GM19239 (cell line): ENCODE data around the gene ZNF569.
A peak's percentile ranks its signal among the peaks of the same experiment; 100 is the strongest.
"Not testable (repeated sequence)": the region's sequence is repeated elsewhere in the genome, so short reads cannot be mapped to it uniquely, and the experiment has no call there.

ENCODE experiments used
- DNase-seq: peaks from one replicate; pipeline ENCODE4 v3.0.0; 2011; ENCODE audit warnings: low spot score; ENCODE audit not compliant: insufficient read length
- FAIRE-seq: peaks from 2 replicates; lab custom pipeline; 2011; peaks lifted over from hg19 to GRCh38; lab: Jason Lieb, UNC

The ZNF569 gene

DNA sequence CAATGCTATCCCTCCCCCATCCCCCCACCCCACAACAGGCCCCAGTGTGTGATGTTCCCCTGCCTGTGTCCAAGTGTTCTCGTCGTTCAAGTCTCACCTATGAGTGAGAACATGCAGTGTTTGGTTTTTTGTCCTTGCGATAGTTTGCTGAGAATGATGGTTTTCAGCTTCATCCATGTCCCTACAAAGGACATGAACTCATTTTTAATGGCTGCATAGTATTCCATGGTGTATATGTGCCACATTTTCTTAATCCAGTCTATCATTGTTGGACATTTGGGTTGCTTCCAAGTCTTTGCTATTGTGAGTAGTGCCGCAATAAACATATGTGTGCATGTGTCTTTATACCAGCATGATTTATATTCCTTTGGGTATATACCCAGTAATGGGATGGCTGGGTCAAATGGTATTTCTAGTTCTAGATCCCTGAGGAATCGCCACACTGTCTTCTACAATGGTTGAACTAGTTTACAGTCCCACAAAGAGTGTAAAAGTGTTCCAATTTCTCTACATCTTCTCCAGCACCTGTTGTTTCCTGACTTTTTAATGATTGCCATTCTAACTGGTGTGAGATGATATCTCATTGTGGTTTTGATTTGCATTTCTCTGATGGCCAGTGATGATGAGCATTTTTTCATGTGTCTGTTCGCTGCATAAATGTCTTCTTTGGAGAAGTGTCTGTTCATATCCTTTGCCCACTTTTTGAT lies 61.0 kb downstream of the ZNF569 start:
- DNase-seq, FAIRE-seq: not testable (repeated sequence)

- FAIRE-seq = no peak
- no peak for DNase-seq
These were observed 63.8 kb downstream of the ZNF569 start for GRCh38 chr19:37403403-37403802.

- no peak for DNase-seq
- no peak for FAIRE-seq
These were observed 66.2 kb downstream of the ZNF569 start for GRCh38 chr19:37401078-37401477.

DNA sequence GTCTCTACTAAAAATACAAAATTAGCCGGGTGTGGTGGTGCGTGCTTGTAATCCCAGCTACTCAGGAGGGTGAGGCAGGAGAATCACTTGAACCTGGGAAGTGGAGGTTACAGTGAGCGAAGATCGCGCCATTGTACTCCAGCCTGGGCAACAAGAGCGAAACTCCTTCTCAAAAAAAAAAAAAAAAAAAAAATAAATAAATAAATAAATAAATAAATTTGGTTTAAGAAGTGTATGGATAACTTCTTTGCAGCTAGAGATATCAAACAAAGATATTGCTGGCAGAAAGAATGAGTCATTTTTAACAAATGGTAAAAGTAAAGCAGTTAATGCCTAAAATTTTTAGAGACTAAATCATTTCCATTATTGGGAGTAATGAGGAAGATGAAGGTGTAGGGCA lies 75.8 kb downstream of the ZNF569 start:
- not testable (repeated sequence) for DNase-seq, FAIRE-seq

- FAIRE-seq = no peak
- no peak for DNase-seq
These were observed 78.0 kb downstream of the ZNF569 start for GRCh38 chr19:37389234-37389633.

DNA sequence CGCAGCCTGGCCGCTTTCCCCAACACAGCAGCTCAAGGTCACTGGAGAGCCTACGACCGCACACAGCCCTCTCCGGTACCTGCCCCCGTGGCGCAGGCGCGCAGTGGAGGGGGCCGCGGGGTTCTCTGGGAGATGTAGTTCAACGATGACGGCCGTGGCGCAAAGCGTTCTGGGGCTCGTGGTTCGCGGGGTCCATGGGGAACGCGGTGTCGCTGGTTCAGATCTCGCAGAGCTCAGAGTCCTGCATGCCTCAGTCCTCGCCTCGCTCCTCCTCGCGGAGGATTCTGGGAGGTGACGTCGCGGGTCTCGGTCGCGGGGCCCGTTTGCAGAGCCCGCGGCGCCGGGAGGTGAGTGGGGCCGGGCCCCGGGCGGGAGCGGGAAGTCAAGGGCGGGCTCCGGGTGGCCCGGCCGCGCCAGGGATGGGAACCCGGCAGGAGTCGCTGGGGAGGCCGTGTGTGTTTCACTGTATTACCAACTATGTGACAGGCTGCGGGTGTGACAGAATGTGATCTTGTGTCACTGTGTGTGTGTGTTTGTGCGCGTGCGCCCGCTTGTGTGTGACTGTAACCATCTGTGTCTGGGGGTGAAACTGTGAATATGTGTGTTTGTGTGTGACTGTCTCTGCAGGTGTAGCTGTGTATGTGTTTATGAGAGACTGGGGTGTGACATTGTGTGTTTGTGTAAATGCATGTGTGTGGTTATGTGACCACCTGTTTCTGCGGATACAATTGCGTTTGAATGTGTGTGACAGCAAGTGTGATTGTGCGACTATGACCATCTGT lies 96.2 kb downstream of the ZNF569 start, which contains the start of gene ZNF527:
Gene ZNF527 (plus strand): TSS at position 220 of the 782 bp plus-strand sequence. CDS start 3,100 bp downstream, outside the sequence.
- DNase-seq = peak; percentile 88
- peak; percentile 99 for FAIRE-seq

DNA sequence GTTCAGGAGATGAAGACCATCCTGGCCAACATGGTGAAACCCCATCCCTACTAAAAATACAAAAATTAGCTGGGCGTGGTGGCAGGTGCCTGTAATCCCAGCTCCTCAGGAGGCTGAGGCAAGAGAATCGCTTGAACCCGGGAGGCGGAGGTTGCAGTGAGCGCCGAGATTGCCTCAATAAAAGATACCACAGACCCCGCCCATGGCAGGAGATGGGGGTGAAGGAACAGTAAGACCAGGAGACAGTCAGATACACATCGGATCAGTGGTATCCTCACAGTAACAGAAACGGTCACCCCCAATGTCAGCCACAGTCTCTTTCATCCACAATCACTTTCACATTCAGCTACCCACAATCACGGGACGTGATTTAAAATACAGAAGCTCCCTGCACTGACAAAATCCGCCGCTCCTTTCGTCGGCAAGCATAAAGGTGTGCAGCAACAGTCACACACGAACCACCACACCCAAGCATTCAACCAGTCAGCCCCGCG lies 96.8 kb downstream of the ZNF569 start:
- DNase-seq, FAIRE-seq: not testable (repeated sequence)

DNA sequence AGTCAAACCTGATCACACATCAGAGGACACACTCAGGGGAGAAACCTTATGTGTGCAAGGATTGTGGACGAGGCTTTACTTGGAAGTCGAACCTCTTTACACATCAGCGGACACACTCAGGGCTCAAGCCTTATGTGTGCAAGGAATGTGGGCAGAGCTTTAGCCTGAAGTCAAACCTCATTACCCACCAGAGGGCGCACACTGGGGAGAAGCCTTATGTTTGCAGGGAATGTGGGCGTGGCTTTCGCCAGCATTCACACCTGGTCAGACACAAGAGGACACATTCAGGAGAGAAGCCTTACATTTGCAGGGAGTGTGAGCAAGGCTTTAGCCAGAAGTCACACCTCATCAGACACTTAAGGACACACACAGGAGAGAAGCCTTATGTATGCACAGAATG lies 104.5 kb downstream of the ZNF569 start:
- FAIRE-seq (no peak), DNase-seq (no peak)

- no peak for DNase-seq
- no peak for FAIRE-seq
These were observed 105.2 kb downstream of the ZNF569 start for GRCh38 chr19:37361994-37362393.
